Stimulated activated CD8-positive, alpha-beta memory T cell treated with anti-CD3 and anti-CD28 coated beads, Interleukin-12 subunit alpha, Interleukin-12 subunit beta, amount 100 ng/mL, for 24 hours (primary cell): ENCODE measurements around the gene CCDC34.
"Not testable (repeated sequence)": the region's sequence is repeated elsewhere in the genome, so short reads cannot be mapped to it uniquely, and the experiment has no call there.

Source experiments
- DNase-seq: peaks from one replicate; pipeline ENCODE4 v3.0.0-alpha.2; 2020; ENCODE audit errors: extremely low read depth

Gene CCDC34

GRCh38 chr11:27322196-27322595 lies 40.8 kb downstream of the CCDC34 start:
- not testable (repeated sequence) for DNase-seq

GRCh38 chr11:27321340-27321739 lies 41.7 kb downstream of the CCDC34 start:
- DNase-seq = not testable (repeated sequence)

GRCh38 chr11:27319072-27319471 lies 43.9 kb downstream of the CCDC34 start:
- DNase-seq = no peak

GRCh38 chr11:27317751-27318150 lies 45.3 kb downstream of the CCDC34 start:
- no peak for DNase-seq

GRCh38 chr11:27315836-27316235 lies 47.2 kb downstream of the CCDC34 start:
- no peak for DNase-seq

GRCh38 chr11:27313157-27313821 lies 49.7 kb downstream of the CCDC34 start:
- DNase-seq = no peak

- no peak for DNase-seq
These were observed 50.9 kb downstream of the CCDC34 start for GRCh38 chr11:27312110-27312509.

GRCh38 chr11:27310707-27311106 lies 52.3 kb downstream of the CCDC34 start:
- DNase-seq = no peak

- no peak for DNase-seq
These were observed 52.8 kb downstream of the CCDC34 start for GRCh38 chr11:27310182-27310581.

- DNase-seq = no peak
These were observed 54.0 kb downstream of the CCDC34 start for GRCh38 chr11:27309046-27309445.

GRCh38 chr11:27307232-27307631 lies 55.8 kb downstream of the CCDC34 start:
- no peak for DNase-seq

- no peak for DNase-seq
These were observed 57.3 kb downstream of the CCDC34 start for GRCh38 chr11:27305751-27306150.

- no peak for DNase-seq
These were observed 58.5 kb downstream of the CCDC34 start for GRCh38 chr11:27304514-27304913.

- DNase-seq = no peak
These were observed 59.1 kb downstream of the CCDC34 start for GRCh38 chr11:27303903-27304302.

GRCh38 chr11:27300974-27301373 lies 62.0 kb downstream of the CCDC34 start:
- no peak for DNase-seq

- DNase-seq = no peak
These were observed 65.4 kb downstream of the CCDC34 start for GRCh38 chr11:27297616-27298015.

- DNase-seq = no peak
These were observed 66.5 kb downstream of the CCDC34 start for GRCh38 chr11:27296497-27296896.

- no peak for DNase-seq
These were observed 67.1 kb downstream of the CCDC34 start for GRCh38 chr11:27295928-27296327.

GRCh38 chr11:27294654-27295053 lies 68.4 kb downstream of the CCDC34 start:
- DNase-seq = no peak

- DNase-seq = no peak
These were observed 69.2 kb downstream of the CCDC34 start for GRCh38 chr11:27293515-27294417.

- no peak for DNase-seq
These were observed 70.4 kb downstream of the CCDC34 start for GRCh38 chr11:27292637-27293010.

GRCh38 chr11:27291954-27292636 lies 70.9 kb downstream of the CCDC34 start:
- DNase-seq = no peak
